Transverse colon (tissue), 4 donors: ENCODE results near the gene GDPD5. TPM values are rescaled to one million over a fixed set of nuclear protein-coding genes. Genes with fewer than 3 reads are reported as not detected.

Experiments used
- DNase-seq: peaks from one replicate; pipeline ENCODE4 v3.0.0-alpha.2; 2019
- H3K27ac ChIP-seq, 4 donors: fragments of 200-600 bp; sonication (generic); 2 replicates each; pipeline ENCODE4 v1.5.1; 2016 to 2018; ENCODE audit warnings: inconsistent platforms in 4 of 4
- H3K27me3 ChIP-seq: fragments of 200-600 bp; sonication (generic); 2 replicates; pipeline ENCODE4 v1.5.1; 2017; ENCODE audit warnings: inconsistent platforms
- H3K36me3 ChIP-seq, 4 donors: fragments of 200-600 bp; sonication (generic); 2 replicates each; pipeline ENCODE4 v1.5.1; 2017 to 2019; ENCODE audit warnings: inconsistent platforms in 4 of 4
- H3K4me1 ChIP-seq, 4 donors: fragments of 200-600 bp; sonication (generic); 2 replicates each; pipeline ENCODE4 v1.5.1; 2017 to 2020; ENCODE audit warnings: inconsistent platforms in 4 of 4
- H3K4me3 ChIP-seq, 4 donors: fragments of 200-600 bp; sonication (generic); 1 replicate in 1 of 4; 2 replicates in 3 of 4; pipeline versions ENCODE4 v1.5.1 to v1.6.1; 2017 to 2019; ENCODE audit warnings: inconsistent platforms in 4 of 4
- H3K9me3 ChIP-seq, 2 donors: fragments of 200-600 bp; sonication (generic); 2 replicates each; pipeline ENCODE4 v1.5.1; 2017 to 2019; ENCODE audit warnings: inconsistent platforms in 2 of 2
- EP300 ChIP-seq: sonication (generic); formaldehyde crosslinking; IDR thresholded peaks from one replicate; pipeline ENCODE4 v1.6.1; 2017; ENCODE audit warnings: antibody characterized with exemption, low read depth
- POLR2A ChIP-seq: fragments of 450-650 bp; IDR thresholded peaks from one replicate; pipeline ENCODE4 v1.6.1; 2016; ENCODE audit warnings: antibody characterized with exemption, mild to moderate bottlenecking, moderate library complexity
- POLR2AphosphoS5 ChIP-seq, 3 donors: sonication (generic); formaldehyde crosslinking; IDR thresholded peaks; one replicate each; pipeline ENCODE4 v1.6.1; 2016; ENCODE audit warnings: antibody characterized with exemption in 3 of 3
- WGBS, 2 donors: methylation state at CpG; one replicate each; pipeline ENCODE4 v1.1.5; 2018; ENCODE audit warnings: low coverage in 1 of 2; 5-methylcytosine and 5-hydroxymethylcytosine counted together
- in situ Hi-C, 4 donors: fragments of 200-750 bp; cut with MboI; loops; one replicate each; pipeline versions ENCODE4 v1.15.0 to v1.15.1; 2017; ENCODE audit warnings: low sequenced_read_pairs in 3 of 4, low pct_ligation_motif_present in 1 of 4, low pct_unique_long_range_greater_than_20kb in 1 of 4
- intact Hi-C: fragments of 100-400 bp; cut with DNase I; formaldehyde crosslinking; loops from one replicate; pipeline ENCODE4 v1.15.1; 2023; ENCODE audit warnings: low total_unique reads
- total RNA-seq, 4 donors: library from RNA; depleted of rRNA; stranded (reverse); fragments of >200 nt; gene quantifications; one replicate each; pipeline ENCODE4 v1.1.0, GENCODE V29; 2016
- TF ChIP-seq, protein P1 (sequence below), 5 experiments: fragments of 200-600 bp in 3 of 5; fragments of 450-650 bp in 2 of 5; sonication (generic) in 3 of 5; IDR thresholded peaks; 1 replicate in 2 of 5; 2 replicates in 3 of 5; pipeline ENCODE4 v1.5.1; 2016 to 2017; ENCODE audit warnings: antibody characterized with exemption in 5 of 5, inconsistent platforms in 3 of 5, mild to moderate bottlenecking in 2 of 5, moderate library complexity in 1 of 5

Gene GDPD5
- total RNA-seq, 4 donors from 2014 or later, result 3.7 to 10.1 (median 7.1) TPM; not detected in 1

DNA sequence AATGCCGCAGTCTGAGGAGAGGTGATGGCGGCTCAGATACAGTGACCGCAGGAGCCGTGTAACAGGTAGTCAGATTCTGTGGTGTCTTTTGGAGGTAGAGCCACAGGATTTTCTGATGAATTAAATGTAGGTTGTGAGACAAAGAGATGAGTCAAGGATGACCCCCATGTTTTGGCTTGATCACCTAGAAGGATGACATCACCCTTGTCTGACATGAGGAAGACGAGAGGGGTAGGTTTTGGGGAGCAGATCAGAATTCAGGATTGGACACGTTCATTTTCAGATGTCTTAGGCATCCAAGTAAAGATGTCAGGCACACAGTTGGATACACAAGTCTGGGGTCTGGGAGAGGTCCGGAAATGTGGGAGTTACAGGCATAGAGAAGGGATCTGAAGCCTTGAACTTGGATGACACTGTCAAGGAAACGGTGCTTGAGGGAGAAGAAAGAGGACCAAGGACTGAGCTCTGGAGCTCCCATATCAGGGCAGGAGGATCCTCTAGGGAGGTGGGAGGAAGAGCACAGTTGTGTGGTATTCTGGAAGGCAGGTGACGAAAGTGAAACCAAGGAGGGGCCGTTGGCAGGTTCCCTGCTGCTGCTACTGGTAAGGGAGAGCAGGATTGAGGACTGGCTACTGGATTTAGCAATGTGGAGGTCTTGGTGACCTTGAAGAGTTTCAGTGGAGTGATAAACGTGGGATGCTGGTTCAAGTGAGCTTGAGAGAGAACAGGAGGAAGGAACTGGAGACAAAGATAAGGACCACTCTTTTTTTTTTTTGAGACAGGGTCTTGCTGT, 12.6 kb upstream of the GDPD5 start:
- Histone ChIP-seq H3K4me1 (peaks cover 0 to 10% (median 0%) of the 10 kb centered on the region in 4 donors), H3K27ac (no peak overlapping the region), H3K9me3 (no peaks in the 10 kb centered on the region), H3K36me3 (no peaks in the 10 kb centered on the region), H3K4me3 (no peak overlapping the region), H3K27me3 (no peaks in the 10 kb centered on the region)
- WGBS, 2 donors, result 75 to 78% methylated on average over 6 to 11 of the region's 11 CpGs
- intact Hi-C loops, result no loop called here
- TF ChIP-seq, protein P1, sequence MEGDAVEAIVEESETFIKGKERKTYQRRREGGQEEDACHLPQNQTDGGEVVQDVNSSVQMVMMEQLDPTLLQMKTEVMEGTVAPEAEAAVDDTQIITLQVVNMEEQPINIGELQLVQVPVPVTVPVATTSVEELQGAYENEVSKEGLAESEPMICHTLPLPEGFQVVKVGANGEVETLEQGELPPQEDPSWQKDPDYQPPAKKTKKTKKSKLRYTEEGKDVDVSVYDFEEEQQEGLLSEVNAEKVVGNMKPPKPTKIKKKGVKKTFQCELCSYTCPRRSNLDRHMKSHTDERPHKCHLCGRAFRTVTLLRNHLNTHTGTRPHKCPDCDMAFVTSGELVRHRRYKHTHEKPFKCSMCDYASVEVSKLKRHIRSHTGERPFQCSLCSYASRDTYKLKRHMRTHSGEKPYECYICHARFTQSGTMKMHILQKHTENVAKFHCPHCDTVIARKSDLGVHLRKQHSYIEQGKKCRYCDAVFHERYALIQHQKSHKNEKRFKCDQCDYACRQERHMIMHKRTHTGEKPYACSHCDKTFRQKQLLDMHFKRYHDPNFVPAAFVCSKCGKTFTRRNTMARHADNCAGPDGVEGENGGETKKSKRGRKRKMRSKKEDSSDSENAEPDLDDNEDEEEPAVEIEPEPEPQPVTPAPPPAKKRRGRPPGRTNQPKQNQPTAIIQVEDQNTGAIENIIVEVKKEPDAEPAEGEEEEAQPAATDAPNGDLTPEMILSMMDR (IDR thresholded peaks at IDR 0.05), result no peak
- TF ChIP-seq POLR2A (no peak), POLR2AphosphoS5 (IDR thresholded peaks at IDR 0.05) (no peak), EP300 (no peak)
- DNase-seq, result no peak
- in situ Hi-C loops, result loop anchor here (10.0 to 25.0 kb wide), 3 partner anchors 94 to 251 kb away; partner anchors contain the start of gene KLHL35 (in 1 of the 4)

- no peak overlapping the region for H3K4me3 ChIP-seq
- H3K36me3 ChIP-seq, result no peaks in the 10 kb centered on the region
- 83 to 85% methylated on average over 2 to 5 of the region's 5 CpGs for WGBS, 2 donors
- in situ Hi-C loops (loop anchor here (10.0 to 25.0 kb wide), 3 partner anchors 93 to 250 kb away; partner anchors contain the start of gene KLHL35 (in 1 of the 4)), intact Hi-C loops (no loop called here)
- no peak for DNase-seq
- no peaks in the 10 kb centered on the region for H3K27me3 ChIP-seq
- H3K9me3 ChIP-seq, result no peaks in the 10 kb centered on the region
- H3K4me1 ChIP-seq, result peaks cover 0 to 10% (median 0%) of the 10 kb centered on the region in 4 donors
- TF ChIP-seq EP300 (no peak), POLR2A (no peak), POLR2AphosphoS5 (IDR thresholded peaks at IDR 0.05) (no peak)
- TF ChIP-seq, protein P1 (IDR thresholded peaks at IDR 0.05), result no peak
- no peak overlapping the region for H3K27ac ChIP-seq
Observed at GRCh38 chr11:75537740-75538139, 12.0 kb upstream of the GDPD5 start.

- H3K27me3 ChIP-seq, result no peaks in the 10 kb centered on the region
- no peaks in the 10 kb centered on the region for H3K36me3 ChIP-seq
- no peak overlapping the region for H3K27ac ChIP-seq
- WGBS, 2 donors, result 61 to 69% methylated on average over 2 to 13 of the region's 13 CpGs
- DNase-seq, result no peak
- H3K9me3 ChIP-seq, result no peaks in the 10 kb centered on the region
- TF ChIP-seq EP300 (no peak), POLR2AphosphoS5 (IDR thresholded peaks at IDR 0.05) (no peak), POLR2A (no peak)
- TF ChIP-seq, protein P1 (IDR thresholded peaks at IDR 0.05), result no peak
- H3K4me3 ChIP-seq, result no peak overlapping the region
- intact Hi-C loops, result no loop called here
- H3K4me1 ChIP-seq, result peaks cover 0 to 10% (median 2%) of the 10 kb centered on the region in 4 donors
- in situ Hi-C loops, result loop anchor here (10.0 to 25.0 kb wide), 3 partner anchors 92 to 250 kb away; partner anchors contain the start of gene KLHL35 (in 1 of the 4)
Observed at GRCh38 chr11:75536786-75537641, 11.3 kb upstream of the GDPD5 start.

DNA sequence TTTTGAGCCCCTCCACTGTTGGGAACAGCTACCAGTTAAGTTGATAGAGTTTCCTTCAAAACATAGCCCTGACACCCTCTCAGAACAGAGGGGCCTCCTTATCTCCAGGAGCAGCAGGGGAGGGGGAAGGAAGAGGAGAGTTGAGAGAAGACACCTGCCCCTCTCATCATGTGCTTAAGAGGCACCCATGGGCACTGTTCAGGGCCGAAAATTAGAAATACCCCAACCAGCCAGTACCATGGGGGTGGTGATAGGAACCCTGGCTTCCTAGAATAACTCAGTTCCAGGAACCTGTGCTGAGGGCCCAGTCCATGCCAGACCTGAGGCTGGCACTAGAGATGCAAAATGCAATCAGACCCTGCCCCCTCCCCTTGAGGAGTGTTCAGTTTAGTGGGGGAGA, 9.3 kb upstream of the GDPD5 start:
- intact Hi-C loops, result no loop called here

More for the DNA sequence above, 9.3 kb upstream of the GDPD5 start:
- Histone ChIP-seq H3K9me3 (no peaks in the 10 kb centered on the region), H3K27me3 (no peaks in the 10 kb centered on the region), H3K4me1 (peaks cover 0 to 10% (median 2%) of the 10 kb centered on the region in 4 donors), H3K4me3 (no peak overlapping the region), H3K27ac (no peak overlapping the region), H3K36me3 (no peaks in the 10 kb centered on the region)
- TF ChIP-seq EP300, result no peak
- TF ChIP-seq, protein P1 (IDR thresholded peaks at IDR 0.05), result no peak
- no peak for TF ChIP-seq POLR2A
- TF ChIP-seq POLR2AphosphoS5 (IDR thresholded peaks at IDR 0.05), result no peak
- DNase-seq, result no peak
- in situ Hi-C loops, result loop anchor here (10.0 to 25.0 kb wide), 3 partner anchors 90 to 248 kb away; partner anchors contain the start of gene KLHL35 (in 1 of the 4)
- 77% methylated on average over 1 of the region's 1 CpG; no CpG with 5 or more reads in 1 of the 2 donors for WGBS, 2 donors
